Measurements from ENCODE around the gene BNC2. TPM values are rescaled to one million over a fixed set of nuclear protein-coding genes. Genes with fewer than 3 reads are reported as not detected.

BNC2 gene
- total RNA-seq, 2 experiments from 2014 or later = not detected

DNA sequence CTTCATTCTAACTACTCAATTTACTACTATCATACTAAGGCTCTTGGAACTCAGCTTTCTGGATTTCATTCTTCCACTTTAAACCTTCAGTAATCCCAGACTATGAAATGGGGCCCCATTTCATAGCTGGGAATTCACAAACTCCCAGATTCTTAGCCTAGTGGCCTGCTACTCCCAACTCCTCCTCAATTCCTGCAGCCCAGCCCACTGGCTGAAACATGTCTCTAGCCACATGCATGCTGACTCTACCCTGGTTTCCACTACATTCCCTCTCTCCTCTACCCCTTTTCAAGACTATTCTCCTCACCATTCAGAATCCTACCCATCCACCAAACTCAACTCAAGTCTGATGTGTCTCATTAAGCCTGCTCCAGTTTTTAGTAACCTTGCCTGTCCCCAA is 370.6 kb downstream of the BNC2 start:
- Mint-ChIP-seq H3K4me1 (ENCODE audit: low read depth) (no peaks in the 10 kb centered on the region), H3K9me3 (peaks cover 6% of the 10 kb centered on the region), H3K36me3 (ENCODE audit: low read depth) (no peaks in the 10 kb centered on the region), H3K27me3 (no peaks in the 10 kb centered on the region), H3K4me3 (no peak overlapping the region), H3K27ac (no peak overlapping the region)
- ATAC-seq (ENCODE audit: poor library complexity) (no peak), DNase-seq (no peak)
- no peaks in the 10 kb centered on the region for H3K27me3 ChIP-seq (ENCODE audit: control insufficient read depth in 1 of 2, insufficient read depth in 2 of 2, low read length in 2 of 2)
- H3K4me1 ChIP-seq (ENCODE audit: insufficient read depth, low read length) = no peaks in the 10 kb centered on the region
- TF ChIP-seq, protein P1, sequence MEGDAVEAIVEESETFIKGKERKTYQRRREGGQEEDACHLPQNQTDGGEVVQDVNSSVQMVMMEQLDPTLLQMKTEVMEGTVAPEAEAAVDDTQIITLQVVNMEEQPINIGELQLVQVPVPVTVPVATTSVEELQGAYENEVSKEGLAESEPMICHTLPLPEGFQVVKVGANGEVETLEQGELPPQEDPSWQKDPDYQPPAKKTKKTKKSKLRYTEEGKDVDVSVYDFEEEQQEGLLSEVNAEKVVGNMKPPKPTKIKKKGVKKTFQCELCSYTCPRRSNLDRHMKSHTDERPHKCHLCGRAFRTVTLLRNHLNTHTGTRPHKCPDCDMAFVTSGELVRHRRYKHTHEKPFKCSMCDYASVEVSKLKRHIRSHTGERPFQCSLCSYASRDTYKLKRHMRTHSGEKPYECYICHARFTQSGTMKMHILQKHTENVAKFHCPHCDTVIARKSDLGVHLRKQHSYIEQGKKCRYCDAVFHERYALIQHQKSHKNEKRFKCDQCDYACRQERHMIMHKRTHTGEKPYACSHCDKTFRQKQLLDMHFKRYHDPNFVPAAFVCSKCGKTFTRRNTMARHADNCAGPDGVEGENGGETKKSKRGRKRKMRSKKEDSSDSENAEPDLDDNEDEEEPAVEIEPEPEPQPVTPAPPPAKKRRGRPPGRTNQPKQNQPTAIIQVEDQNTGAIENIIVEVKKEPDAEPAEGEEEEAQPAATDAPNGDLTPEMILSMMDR (IDR thresholded peaks at IDR 0.05) = no peak
- intact Hi-C loops (cut with DNase I, micrococcal nuclease) = no loop called here
- H3K9me3 ChIP-seq (ENCODE audit: control insufficient read depth in 1 of 2, insufficient read depth in 1 of 2, low read length in 2 of 2) = peaks cover 0 to 4% of the 10 kb centered on the region in 2 experiments
- ChIA-PET CTCF (no interaction called here), POLR2A (no interaction called here)
- no peak overlapping the region for H3K27ac ChIP-seq (ENCODE audit: low read depth in 1 of 2, low read length in 2 of 2)
- H3K4me3 ChIP-seq (ENCODE audit: low read length) = no peak overlapping the region
- H3K36me3 ChIP-seq (ENCODE audit: insufficient read depth, low read length) = no peaks in the 10 kb centered on the region

DNA sequence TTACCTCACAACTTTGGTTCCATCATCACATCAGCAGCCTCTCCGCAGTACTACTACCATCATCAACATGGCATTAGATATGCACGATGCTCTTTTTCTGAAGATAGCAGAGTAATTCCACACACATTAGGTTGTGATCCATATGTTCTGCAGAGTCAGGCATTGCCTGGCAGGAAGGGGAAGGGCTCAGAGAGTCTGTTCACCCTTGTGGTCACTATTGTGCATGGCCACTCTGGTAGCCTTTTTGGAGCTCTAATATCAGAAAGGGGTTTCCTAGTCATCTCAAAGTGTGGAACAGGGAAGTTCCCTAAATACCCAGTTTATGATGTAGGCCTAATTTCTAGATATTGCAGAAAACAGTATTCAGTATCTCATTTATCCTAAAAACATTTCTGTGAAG is 373.6 kb downstream of the BNC2 start:
- H3K27me3 Mint-ChIP-seq = no peaks in the 10 kb centered on the region
- TF ChIP-seq, protein P1 (IDR thresholded peaks at IDR 0.05) = no peak
- no peak overlapping the region for H3K4me3 Mint-ChIP-seq
- no peak for ATAC-seq (ENCODE audit: poor library complexity)
- intact Hi-C loops (cut with DNase I, micrococcal nuclease) = no loop called here
- no peak overlapping the region for H3K27ac ChIP-seq (ENCODE audit: low read depth in 1 of 2, low read length in 2 of 2)
- H3K4me3 ChIP-seq (ENCODE audit: low read length) = no peak overlapping the region
- no peaks in the 10 kb centered on the region for H3K27me3 ChIP-seq (ENCODE audit: control insufficient read depth in 1 of 2, insufficient read depth in 2 of 2, low read length in 2 of 2)
- ChIA-PET CTCF (no interaction called here), POLR2A (no interaction called here)
- no peaks in the 10 kb centered on the region for H3K36me3 ChIP-seq (ENCODE audit: insufficient read depth, low read length)
- no peaks in the 10 kb centered on the region for H3K9me3 ChIP-seq (ENCODE audit: control insufficient read depth in 1 of 2, insufficient read depth in 1 of 2, low read length in 2 of 2)
- H3K4me1 ChIP-seq (ENCODE audit: insufficient read depth, low read length) = no peaks in the 10 kb centered on the region
- no peaks in the 10 kb centered on the region for H3K36me3 Mint-ChIP-seq (ENCODE audit: low read depth)
- no peak for DNase-seq
- no peak overlapping the region for H3K27ac Mint-ChIP-seq
- H3K4me1 Mint-ChIP-seq (ENCODE audit: low read depth) = no peaks in the 10 kb centered on the region
- H3K9me3 Mint-ChIP-seq = no peaks in the 10 kb centered on the region

DNA sequence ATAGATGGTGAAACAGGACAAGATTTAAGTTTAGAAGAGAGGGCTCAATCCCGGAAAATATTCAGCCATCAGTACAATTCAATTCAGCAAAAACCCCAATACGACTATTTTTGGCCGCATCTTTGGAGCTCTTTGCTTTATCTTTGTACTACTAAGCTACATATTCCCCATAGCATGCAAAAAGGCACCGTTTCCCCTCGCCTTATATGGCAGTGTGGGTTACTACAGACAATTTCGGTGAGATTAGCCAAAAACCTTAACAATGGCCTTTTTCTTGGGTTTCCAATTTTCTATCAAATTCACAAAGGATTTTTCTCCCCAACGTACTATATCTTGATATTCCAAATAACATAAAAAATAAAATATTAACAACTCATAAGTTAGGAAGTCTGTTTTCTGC is 382.6 kb downstream of the BNC2 start:
- Histone ChIP-seq H3K27me3 (ENCODE audit: control insufficient read depth in 1 of 2, insufficient read depth in 2 of 2, low read length in 2 of 2) (no peaks in the 10 kb centered on the region), H3K9me3 (ENCODE audit: control insufficient read depth in 1 of 2, insufficient read depth in 1 of 2, low read length in 2 of 2) (no peaks in the 10 kb centered on the region), H3K27ac (ENCODE audit: low read depth in 1 of 2, low read length in 2 of 2) (no peak overlapping the region), H3K4me3 (ENCODE audit: low read length) (no peak overlapping the region), H3K36me3 (ENCODE audit: insufficient read depth, low read length) (no peaks in the 10 kb centered on the region), H3K4me1 (ENCODE audit: insufficient read depth, low read length) (no peaks in the 10 kb centered on the region)
- intact Hi-C loops (cut with DNase I, micrococcal nuclease) = no loop called here
- H3K36me3 Mint-ChIP-seq (ENCODE audit: low read depth) = no peaks in the 10 kb centered on the region
- DNase-seq (no peak), ATAC-seq (ENCODE audit: poor library complexity) (no peak)
- H3K27ac Mint-ChIP-seq = no peak overlapping the region
- ChIA-PET CTCF (no interaction called here), POLR2A (no interaction called here)
- H3K9me3 Mint-ChIP-seq = peaks cover 3% of the 10 kb centered on the region
- TF ChIP-seq, protein P1 (IDR thresholded peaks at IDR 0.05) = no peak
- no peaks in the 10 kb centered on the region for H3K4me1 Mint-ChIP-seq (ENCODE audit: low read depth)
- H3K27me3 Mint-ChIP-seq = no peaks in the 10 kb centered on the region
- H3K4me3 Mint-ChIP-seq = no peak overlapping the region
